ENCODE results near the gene RNF214. TPM values are rescaled to one million over a fixed set of nuclear protein-coding genes. Genes with fewer than 3 reads are reported as not detected.

The RNF214 gene
- total and polyA plus RNA-seq, 10 of the 15 experiments (the other 5 are each of a cell fraction or from before 2014, with no cell fraction given), result 4.8 to 16.8 (median 10.5) TPM

DNA sequence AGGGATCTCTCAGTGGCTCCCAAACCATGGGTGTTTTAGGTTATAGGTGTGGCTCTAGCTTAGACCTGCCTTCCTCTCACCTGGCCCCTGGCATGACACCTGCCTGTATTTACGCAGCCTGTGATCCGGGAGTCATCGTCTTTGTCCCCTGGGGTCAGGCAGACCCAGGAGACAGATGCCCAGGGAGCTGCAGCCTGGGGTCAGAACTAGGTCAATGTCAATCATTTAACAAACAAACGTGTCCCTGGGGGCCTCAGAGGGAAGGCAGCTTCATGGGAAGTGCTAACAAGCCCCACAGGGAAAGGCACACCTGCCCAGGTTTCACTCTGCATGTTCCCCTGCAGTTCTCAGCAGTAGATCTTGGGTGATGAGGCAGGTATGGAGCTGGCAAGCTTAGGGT is 70.6 kb downstream of the RNF214 start:
- peaks cover 2% of the 10 kb centered on the region in 2 experiments; a peak in 1 of 4 replicates for H3K27me3 ChIP-seq (replicated peaks in 1 of 2; ENCODE audit: control insufficient read depth in 2 of 2, insufficient read depth in 2 of 2, low read length in 1 of 2)
- ChIA-PET CTCF (interaction anchor here (1.0 to 1.2 kb wide), 2 partner anchors 93 to 505 kb away, joined by 3 read pairs; no protein-coding TSS in a partner anchor), SMC1A (ENCODE audit: uncharacterized antibody, unreplicated experiment) (no interaction called here), POLR2A (interaction anchor here (1.4 kb wide), 1 partner anchor 25 kb away, joined by 7 read pairs; the partner anchor contains the start of gene CEP164), RAD21 (ENCODE audit: unreplicated experiment) (interaction anchor here (2.0 kb wide), 1 partner anchor 25 kb away, joined by 6 read pairs; the partner anchor contains the start of gene CEP164)
- H3K9me3 ChIP-seq (replicated peaks; ENCODE audit: control insufficient read depth, insufficient read depth, low read length), result no peaks in the 10 kb centered on the region
- ATAC-seq (no peak), DNase-seq (ENCODE audit: low read depth, low spot score) (no peak), FAIRE-seq (no peak)
- no peaks in the 10 kb centered on the region for H4K20me1 ChIP-seq (ENCODE audit: control insufficient read depth, insufficient read depth)
- intact Hi-C loops (cut with micrococcal nuclease; ENCODE audit: unreplicated experiment) (no loop called here), in situ Hi-C loops (cut with MboI) (no loop called here)
- no peak overlapping the region for H3K4me2 ChIP-seq (ENCODE audit: control insufficient read depth, insufficient read depth)
- BruUV-seq (replicated peaks), result no TSS peak
- H3K79me2 ChIP-seq (ENCODE audit: control insufficient read depth, insufficient read depth, low read length), result no peaks in the 10 kb centered on the region
- no peak overlapping the region for H3K9ac ChIP-seq (ENCODE audit: control insufficient read depth, insufficient read depth, low read length)
- no peaks in the 10 kb centered on the region for H3K4me1 ChIP-seq (ENCODE audit: control insufficient read depth, insufficient read depth, low read length)
- no peak overlapping the region for H2AFZ ChIP-seq (ENCODE audit: control insufficient read depth, low read depth, low read length)
- WGBS (ENCODE audit: insufficient coverage, insufficient replicate concordance, low lambda C conversion rate, missing lambda C conversion rate), result 0% methylated on average over 4 of the region's 4 CpGs
- H3K27ac ChIP-seq (ENCODE audit: control insufficient read depth, insufficient read depth), result no peak overlapping the region
- TF ChIP-seq SP1 (IDR thresholded peaks at IDR 0.05; ENCODE audit: low read depth, low read length) (no peak), MTA2 (IDR thresholded peaks at IDR 0.05; ENCODE audit: low read depth) (no peak), SUZ12 (IDR thresholded peaks at IDR 0.05; ENCODE audit: unreplicated experiment) (no peak), KLF5 (IDR thresholded peaks at IDR 0.05; ENCODE audit: partially characterized antibody) (no peak), STAT3 (IDR thresholded peaks at IDR 0.05; ENCODE audit: low read depth, low read length) (no peak), RBBP5 (conservative IDR thresholded peaks at IDR 0.05) (no peak)
- TF ChIP-seq, protein P1, sequence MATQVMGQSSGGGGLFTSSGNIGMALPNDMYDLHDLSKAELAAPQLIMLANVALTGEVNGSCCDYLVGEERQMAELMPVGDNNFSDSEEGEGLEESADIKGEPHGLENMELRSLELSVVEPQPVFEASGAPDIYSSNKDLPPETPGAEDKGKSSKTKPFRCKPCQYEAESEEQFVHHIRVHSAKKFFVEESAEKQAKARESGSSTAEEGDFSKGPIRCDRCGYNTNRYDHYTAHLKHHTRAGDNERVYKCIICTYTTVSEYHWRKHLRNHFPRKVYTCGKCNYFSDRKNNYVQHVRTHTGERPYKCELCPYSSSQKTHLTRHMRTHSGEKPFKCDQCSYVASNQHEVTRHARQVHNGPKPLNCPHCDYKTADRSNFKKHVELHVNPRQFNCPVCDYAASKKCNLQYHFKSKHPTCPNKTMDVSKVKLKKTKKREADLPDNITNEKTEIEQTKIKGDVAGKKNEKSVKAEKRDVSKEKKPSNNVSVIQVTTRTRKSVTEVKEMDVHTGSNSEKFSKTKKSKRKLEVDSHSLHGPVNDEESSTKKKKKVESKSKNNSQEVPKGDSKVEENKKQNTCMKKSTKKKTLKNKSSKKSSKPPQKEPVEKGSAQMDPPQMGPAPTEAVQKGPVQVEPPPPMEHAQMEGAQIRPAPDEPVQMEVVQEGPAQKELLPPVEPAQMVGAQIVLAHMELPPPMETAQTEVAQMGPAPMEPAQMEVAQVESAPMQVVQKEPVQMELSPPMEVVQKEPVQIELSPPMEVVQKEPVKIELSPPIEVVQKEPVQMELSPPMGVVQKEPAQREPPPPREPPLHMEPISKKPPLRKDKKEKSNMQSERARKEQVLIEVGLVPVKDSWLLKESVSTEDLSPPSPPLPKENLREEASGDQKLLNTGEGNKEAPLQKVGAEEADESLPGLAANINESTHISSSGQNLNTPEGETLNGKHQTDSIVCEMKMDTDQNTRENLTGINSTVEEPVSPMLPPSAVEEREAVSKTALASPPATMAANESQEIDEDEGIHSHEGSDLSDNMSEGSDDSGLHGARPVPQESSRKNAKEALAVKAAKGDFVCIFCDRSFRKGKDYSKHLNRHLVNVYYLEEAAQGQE (IDR thresholded peaks at IDR 0.05; ENCODE audit: low read depth, low read length), result no peak
- no peaks in the 10 kb centered on the region for H3K36me3 ChIP-seq (ENCODE audit: control insufficient read depth in 2 of 2, insufficient read depth in 2 of 2, low read length in 1 of 2)
- no peak overlapping the region for H3K4me3 ChIP-seq
